ENCODE data around the gene PRKD1.
"Not testable (repeated sequence)": the region's sequence is repeated elsewhere in the genome, so short reads cannot be mapped to it uniquely, and the experiment has no call there.

The PRKD1 gene

DNA sequence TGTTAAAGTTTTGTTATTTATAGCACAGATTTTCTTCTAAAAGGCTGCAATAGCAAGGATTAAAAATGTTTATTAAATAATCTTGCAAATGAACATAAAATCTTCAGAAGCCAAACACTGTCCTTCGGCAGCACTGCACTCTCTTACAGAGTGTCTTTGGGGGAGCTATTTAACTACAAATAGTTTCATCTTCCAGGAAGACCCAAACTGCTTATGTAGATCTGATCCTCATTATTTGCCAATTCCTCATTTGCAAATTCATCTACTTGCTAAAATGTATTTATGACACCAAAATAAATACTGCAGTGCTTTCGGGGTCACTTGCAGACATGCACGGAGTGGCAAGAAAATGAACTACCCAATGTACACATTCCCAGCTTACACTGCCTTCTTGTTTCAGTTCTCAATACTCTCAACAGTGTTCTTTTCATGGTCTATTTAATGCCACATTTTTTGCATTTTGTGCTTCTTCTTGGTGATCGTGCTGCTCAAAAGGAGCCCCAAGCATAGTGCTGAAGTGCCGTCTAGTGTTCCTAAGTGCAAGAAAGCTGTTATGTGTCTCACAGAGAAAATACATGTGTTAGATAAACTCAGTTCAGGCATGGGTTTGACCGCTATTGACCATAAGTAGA lies 128.1 kb downstream of the PRKD1 start:
- Histone ChIP-seq H3K27ac (ENCODE audit: low read length) (no peak overlapping the region), H3K36me3 (ENCODE audit: control insufficient read depth in 2 of 2, insufficient read depth in 2 of 2, low read length in 2 of 2) (no peaks in the 10 kb centered on the region), H3K27me3 (ENCODE audit: control insufficient read depth in 1 of 2, insufficient read depth in 2 of 2, low read length in 2 of 2) (no peaks in the 10 kb centered on the region), H3K4me1 (ENCODE audit: control insufficient read depth, insufficient read depth, low read length) (no peaks in the 10 kb centered on the region), H3K9ac (ENCODE audit: low read length in 2 of 2) (no peak overlapping the region), H3K4me3 (ENCODE audit: low read length in 2 of 2) (no peak overlapping the region), H3K9me3 (ENCODE audit: control insufficient read depth in 2 of 2, low read length in 2 of 2) (no peaks in the 10 kb centered on the region)

DNA sequence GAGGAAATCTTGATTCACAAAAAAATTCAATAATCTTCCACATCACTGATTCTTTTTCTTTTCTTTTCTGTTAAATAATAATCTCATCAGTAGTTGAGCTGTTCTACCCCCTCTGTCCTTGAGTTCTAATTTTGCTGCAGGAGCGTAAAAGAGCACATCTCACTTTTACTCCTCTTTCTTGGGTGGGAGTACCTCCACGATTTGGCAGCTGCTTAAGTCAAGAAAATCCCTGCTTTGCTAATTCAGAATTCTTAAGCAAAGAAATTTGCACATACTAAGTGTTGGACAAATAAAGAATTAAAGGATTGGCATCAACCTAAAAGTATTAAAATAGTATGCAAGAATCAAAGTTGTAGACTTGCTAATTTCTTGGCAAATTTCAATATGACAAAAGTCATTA lies 128.8 kb downstream of the PRKD1 start:
- H3K9ac ChIP-seq (ENCODE audit: low read length in 2 of 2): no peak overlapping the region
- H3K36me3 ChIP-seq (ENCODE audit: control insufficient read depth in 2 of 2, insufficient read depth in 2 of 2, low read length in 2 of 2): no peaks in the 10 kb centered on the region
- no peak overlapping the region for H3K4me3 ChIP-seq (ENCODE audit: low read length in 2 of 2)
- H3K9me3 ChIP-seq (ENCODE audit: control insufficient read depth in 2 of 2, low read length in 2 of 2): no peaks in the 10 kb centered on the region
- H3K4me1 ChIP-seq (ENCODE audit: control insufficient read depth, insufficient read depth, low read length): no peaks in the 10 kb centered on the region
- no peak overlapping the region for H3K27ac ChIP-seq (ENCODE audit: low read length)
- H3K27me3 ChIP-seq (ENCODE audit: control insufficient read depth in 1 of 2, insufficient read depth in 2 of 2, low read length in 2 of 2): no peaks in the 10 kb centered on the region

DNA sequence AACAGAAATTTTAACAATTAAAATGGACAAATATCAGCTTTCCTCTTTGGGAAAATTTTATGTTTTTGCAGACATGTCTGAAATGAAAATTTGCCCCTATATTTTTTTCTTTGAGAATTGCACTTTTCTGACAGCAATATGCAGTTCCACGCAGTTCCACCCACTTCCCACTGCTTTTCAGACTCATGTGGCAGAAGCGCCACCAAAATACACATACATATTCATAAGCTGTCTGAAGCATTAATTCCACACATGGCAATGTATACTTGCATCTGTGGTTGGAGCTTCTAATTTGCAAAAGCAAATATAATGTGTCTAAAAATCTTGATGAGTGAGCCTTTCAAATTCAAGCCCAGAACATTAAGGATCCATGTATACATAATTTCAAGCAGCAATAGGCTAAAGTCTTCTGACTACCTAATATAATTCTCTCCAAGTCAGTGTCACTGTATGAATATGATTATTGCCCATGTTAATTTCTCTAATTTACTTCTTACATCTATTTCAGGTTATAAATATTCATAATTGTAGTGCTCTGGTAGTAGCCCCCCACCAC lies 129.5 kb downstream of the PRKD1 start:
- Histone ChIP-seq H3K9ac (ENCODE audit: low read length in 2 of 2) (no peak overlapping the region), H3K27ac (ENCODE audit: low read length) (no peak overlapping the region), H3K4me1 (ENCODE audit: control insufficient read depth, insufficient read depth, low read length) (no peaks in the 10 kb centered on the region), H3K36me3 (ENCODE audit: control insufficient read depth in 2 of 2, insufficient read depth in 2 of 2, low read length in 2 of 2) (no peaks in the 10 kb centered on the region), H3K4me3 (ENCODE audit: low read length in 2 of 2) (no peak overlapping the region), H3K27me3 (ENCODE audit: control insufficient read depth in 1 of 2, insufficient read depth in 2 of 2, low read length in 2 of 2) (no peaks in the 10 kb centered on the region), H3K9me3 (ENCODE audit: control insufficient read depth in 2 of 2, low read length in 2 of 2) (no peaks in the 10 kb centered on the region)

DNA sequence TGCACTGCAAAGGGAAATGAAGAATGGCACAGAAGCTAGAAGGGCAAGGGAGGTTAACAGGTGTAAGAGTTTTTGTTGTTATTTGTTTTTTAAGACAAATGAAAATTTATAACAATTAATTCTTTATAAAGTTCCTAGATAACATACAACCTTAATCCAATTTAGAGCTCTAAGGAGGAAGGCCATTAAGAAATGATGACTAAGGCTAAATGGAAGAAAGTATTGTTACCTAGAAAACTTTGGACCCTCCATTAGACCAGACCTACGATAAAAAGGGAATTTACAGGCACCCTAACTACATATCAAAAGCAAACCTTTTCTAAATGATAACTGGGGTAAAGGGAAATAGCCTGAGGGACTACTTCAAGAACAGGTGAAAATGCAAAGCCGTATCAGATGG lies 130.8 kb downstream of the PRKD1 start:
- Histone ChIP-seq H3K9ac (ENCODE audit: low read length in 2 of 2) (no peak overlapping the region), H3K27me3 (ENCODE audit: control insufficient read depth in 1 of 2, insufficient read depth in 2 of 2, low read length in 2 of 2) (no peaks in the 10 kb centered on the region), H3K4me1 (ENCODE audit: control insufficient read depth, insufficient read depth, low read length) (no peaks in the 10 kb centered on the region), H3K4me3 (ENCODE audit: low read length in 2 of 2) (no peak overlapping the region), H3K9me3 (ENCODE audit: control insufficient read depth in 2 of 2, low read length in 2 of 2) (no peaks in the 10 kb centered on the region), H3K36me3 (ENCODE audit: control insufficient read depth in 2 of 2, insufficient read depth in 2 of 2, low read length in 2 of 2) (no peaks in the 10 kb centered on the region), H3K27ac (ENCODE audit: low read length) (no peak overlapping the region)

DNA sequence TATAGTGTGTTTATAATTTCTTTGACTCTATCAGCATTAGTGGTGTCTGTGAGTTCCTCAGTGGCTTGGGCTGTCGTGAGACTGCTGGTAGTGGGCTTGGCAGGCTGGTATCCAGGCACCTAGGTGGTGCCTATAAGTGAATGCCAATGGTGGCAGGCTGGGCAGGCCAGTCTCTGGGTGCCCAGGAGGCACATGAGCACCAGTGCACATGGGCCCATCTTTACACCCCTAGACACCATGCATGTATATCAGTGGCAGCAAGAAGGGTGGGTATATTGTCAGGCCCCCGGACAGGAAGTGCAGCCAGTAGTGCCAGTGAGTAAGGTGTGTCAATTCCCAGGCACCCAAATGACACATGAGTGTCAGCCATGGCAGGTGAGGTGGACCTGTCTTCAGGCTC lies 138.2 kb downstream of the PRKD1 start:
- Histone ChIP-seq H3K9ac (ENCODE audit: low read length in 2 of 2) (no peak overlapping the region), H3K4me1 (ENCODE audit: control insufficient read depth, insufficient read depth, low read length) (no peaks in the 10 kb centered on the region), H3K9me3 (ENCODE audit: control insufficient read depth in 2 of 2, low read length in 2 of 2) (no peaks in the 10 kb centered on the region), H3K4me3 (ENCODE audit: low read length in 2 of 2) (no peak overlapping the region), H3K27ac (ENCODE audit: low read length) (no peak overlapping the region), H3K36me3 (ENCODE audit: control insufficient read depth in 2 of 2, insufficient read depth in 2 of 2, low read length in 2 of 2) (no peaks in the 10 kb centered on the region), H3K27me3 (ENCODE audit: control insufficient read depth in 1 of 2, insufficient read depth in 2 of 2, low read length in 2 of 2) (no peaks in the 10 kb centered on the region)

DNA sequence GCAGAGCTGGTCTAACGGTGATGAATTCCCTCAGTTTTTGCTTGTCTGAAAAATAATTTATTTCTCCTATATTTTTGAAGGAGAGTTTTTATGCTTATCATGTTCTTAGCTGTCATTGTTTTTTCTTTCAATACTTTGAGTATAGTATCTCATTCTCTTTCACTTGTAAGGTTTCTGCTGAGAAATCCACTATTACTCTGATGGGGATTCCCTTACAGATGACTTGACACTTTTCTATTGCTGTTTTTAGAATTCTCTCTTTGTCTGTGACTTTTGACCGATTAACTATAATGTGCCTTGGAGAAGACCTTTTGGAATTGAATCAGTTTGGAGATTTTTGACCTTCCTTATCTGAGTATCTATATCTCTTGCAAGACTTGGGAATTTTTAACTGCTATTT lies 139.6 kb downstream of the PRKD1 start:
- Histone ChIP-seq H3K4me1 (ENCODE audit: control insufficient read depth, insufficient read depth, low read length) (no peaks in the 10 kb centered on the region), H3K4me3 (ENCODE audit: low read length in 2 of 2) (no peak overlapping the region), H3K27me3 (ENCODE audit: control insufficient read depth in 1 of 2, insufficient read depth in 2 of 2, low read length in 2 of 2) (no peaks in the 10 kb centered on the region), H3K9me3 (ENCODE audit: control insufficient read depth in 2 of 2, low read length in 2 of 2) (no peaks in the 10 kb centered on the region), H3K27ac (ENCODE audit: low read length) (no peak overlapping the region), H3K9ac (ENCODE audit: low read length in 2 of 2) (no peak overlapping the region), H3K36me3 (ENCODE audit: control insufficient read depth in 2 of 2, insufficient read depth in 2 of 2, low read length in 2 of 2) (no peaks in the 10 kb centered on the region)

DNA sequence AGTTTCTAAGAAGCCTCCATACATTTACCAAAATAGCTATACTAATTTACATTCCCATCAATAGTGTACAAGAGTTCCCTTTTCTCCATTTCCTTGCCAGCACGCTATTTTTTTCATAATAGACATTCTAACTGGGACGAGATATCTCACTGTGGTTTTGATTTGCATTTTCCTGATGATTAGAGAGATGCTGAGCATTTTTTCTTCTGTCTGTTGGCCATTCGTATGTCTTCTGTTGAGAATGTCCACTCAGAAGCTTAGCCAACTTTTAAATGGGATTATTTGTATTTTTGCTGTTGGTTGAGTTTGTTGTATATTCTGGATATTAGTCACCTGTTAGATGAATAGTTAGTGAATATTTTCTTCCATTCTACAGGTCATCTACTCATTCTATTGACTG lies 144.1 kb downstream of the PRKD1 start:
- H3K27ac ChIP-seq (ENCODE audit: low read length): no peak overlapping the region
- no peak overlapping the region for H3K4me3 ChIP-seq (ENCODE audit: low read length in 2 of 2)
- H3K4me1 ChIP-seq (ENCODE audit: control insufficient read depth, insufficient read depth, low read length): no peaks in the 10 kb centered on the region
- no peaks in the 10 kb centered on the region for H3K36me3 ChIP-seq (ENCODE audit: control insufficient read depth in 2 of 2, insufficient read depth in 2 of 2, low read length in 2 of 2)
- no peaks in the 10 kb centered on the region for H3K9me3 ChIP-seq (ENCODE audit: control insufficient read depth in 2 of 2, low read length in 2 of 2)
- H3K27me3 ChIP-seq (ENCODE audit: control insufficient read depth in 1 of 2, insufficient read depth in 2 of 2, low read length in 2 of 2): no peaks in the 10 kb centered on the region
- no peak overlapping the region for H3K9ac ChIP-seq (ENCODE audit: low read length in 2 of 2)

DNA sequence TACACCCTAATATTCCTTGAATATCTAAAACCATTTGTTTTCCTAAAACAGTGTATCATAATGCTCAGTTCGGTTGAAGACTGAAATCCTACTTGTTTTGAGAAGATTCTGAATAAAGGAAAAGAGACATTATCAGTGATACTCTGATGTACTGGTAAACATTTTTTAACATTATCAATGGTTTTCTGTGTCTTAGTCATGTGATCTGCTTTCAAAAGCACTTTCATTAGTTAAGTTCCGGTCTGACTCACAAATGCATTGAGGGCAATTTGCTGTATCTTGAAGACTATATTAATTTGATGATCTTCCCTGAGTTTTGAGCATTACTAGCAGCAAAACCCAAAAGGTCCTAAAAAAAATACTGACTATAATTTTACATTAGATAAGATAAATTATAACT lies 145.6 kb downstream of the PRKD1 start:
- H3K27me3 ChIP-seq (ENCODE audit: control insufficient read depth in 1 of 2, insufficient read depth in 2 of 2, low read length in 2 of 2): no peaks in the 10 kb centered on the region
- no peaks in the 10 kb centered on the region for H3K4me1 ChIP-seq (ENCODE audit: control insufficient read depth, insufficient read depth, low read length)
- no peak overlapping the region for H3K27ac ChIP-seq (ENCODE audit: low read length)
- H3K9ac ChIP-seq (ENCODE audit: low read length in 2 of 2): no peak overlapping the region
- no peak overlapping the region for H3K4me3 ChIP-seq (ENCODE audit: low read length in 2 of 2)
- no peaks in the 10 kb centered on the region for H3K36me3 ChIP-seq (ENCODE audit: control insufficient read depth in 2 of 2, insufficient read depth in 2 of 2, low read length in 2 of 2)
- H3K9me3 ChIP-seq (ENCODE audit: control insufficient read depth in 2 of 2, low read length in 2 of 2): no peaks in the 10 kb centered on the region

DNA sequence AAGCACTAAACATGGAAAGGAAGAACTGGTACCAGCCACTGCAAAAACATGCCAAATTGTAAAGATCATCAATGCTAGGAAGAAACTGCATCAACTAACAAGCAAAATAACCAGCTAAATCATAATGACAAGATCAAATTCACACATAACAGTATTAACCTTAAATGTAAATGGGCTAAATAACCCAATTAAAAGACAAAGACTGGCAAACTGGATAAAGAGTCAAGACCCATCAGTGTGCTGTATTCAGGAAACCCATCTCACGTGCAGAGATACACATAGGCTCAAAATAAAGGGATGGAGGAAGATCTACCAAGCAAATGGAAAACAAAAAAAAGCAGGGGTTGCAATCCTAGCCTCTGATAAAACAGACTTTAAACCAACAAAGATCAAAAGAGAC lies 150.5 kb downstream of the PRKD1 start:
- not testable (repeated sequence) for H3K27me3 ChIP-seq (ENCODE audit: control insufficient read depth in 1 of 2, insufficient read depth in 2 of 2, low read length in 2 of 2); H3K9ac ChIP-seq (ENCODE audit: low read length in 2 of 2); H3K4me1 ChIP-seq (ENCODE audit: control insufficient read depth, insufficient read depth, low read length); H3K27ac ChIP-seq (ENCODE audit: low read length); H3K4me3 ChIP-seq (ENCODE audit: low read length in 2 of 2); H3K9me3 ChIP-seq (ENCODE audit: control insufficient read depth in 2 of 2, low read length in 2 of 2); H3K36me3 ChIP-seq (ENCODE audit: control insufficient read depth in 2 of 2, insufficient read depth in 2 of 2, low read length in 2 of 2)

DNA sequence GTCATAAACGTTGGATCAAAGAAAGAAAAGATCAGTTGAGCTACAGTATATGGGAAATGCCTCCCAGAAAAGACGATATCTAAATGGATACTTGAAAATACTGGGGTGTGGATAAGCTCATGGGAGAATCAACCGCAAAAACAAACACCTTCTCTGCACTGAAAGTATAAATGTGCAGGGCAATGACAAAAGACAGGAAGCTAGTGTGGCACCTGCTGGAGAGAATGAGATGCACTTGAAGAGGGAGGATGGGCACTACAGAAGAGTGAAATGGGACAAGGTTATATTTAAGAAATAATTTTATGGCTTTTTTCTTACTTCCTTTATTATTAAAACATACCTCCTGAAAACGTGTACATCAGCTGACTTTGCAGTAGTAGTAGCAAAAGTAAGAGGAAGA lies 153.7 kb downstream of the PRKD1 start:
- Histone ChIP-seq H3K27me3 (ENCODE audit: control insufficient read depth in 1 of 2, insufficient read depth in 2 of 2, low read length in 2 of 2) (no peaks in the 10 kb centered on the region), H3K9me3 (ENCODE audit: control insufficient read depth in 2 of 2, low read length in 2 of 2) (peaks cover 0 to 5% of the 10 kb centered on the region in 2 donors), H3K36me3 (ENCODE audit: control insufficient read depth in 2 of 2, insufficient read depth in 2 of 2, low read length in 2 of 2) (no peaks in the 10 kb centered on the region), H3K4me1 (ENCODE audit: control insufficient read depth, insufficient read depth, low read length) (no peaks in the 10 kb centered on the region), H3K27ac (ENCODE audit: low read length) (no peak overlapping the region), H3K9ac (ENCODE audit: low read length in 2 of 2) (no peak overlapping the region), H3K4me3 (ENCODE audit: low read length in 2 of 2) (no peak overlapping the region)

DNA sequence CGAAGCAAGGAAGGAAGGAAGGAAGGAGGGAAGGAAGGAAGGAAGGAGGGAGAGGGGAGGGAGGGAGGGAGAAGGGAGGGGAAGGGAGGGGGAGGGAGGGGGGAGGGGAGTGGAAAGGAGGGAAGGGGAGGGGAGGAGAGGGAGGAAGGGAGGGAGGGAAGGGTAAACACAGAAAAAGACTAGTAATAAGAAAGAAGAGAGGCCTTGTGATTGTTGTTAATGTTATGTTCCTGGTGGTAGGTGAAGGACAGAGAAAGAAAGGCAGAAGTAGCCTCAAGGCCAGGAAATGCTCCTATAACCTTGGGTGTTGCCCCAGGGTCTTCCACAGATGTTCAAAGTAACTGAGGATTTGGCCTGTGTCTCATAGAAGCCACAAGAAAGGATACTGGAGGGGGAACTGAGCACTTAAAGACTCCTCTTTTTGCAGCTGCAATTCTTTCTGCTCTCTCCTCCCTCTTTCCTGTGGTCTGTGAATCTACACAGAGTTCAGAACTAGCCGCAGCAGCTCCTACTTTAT lies 164.2 kb downstream of the PRKD1 start:
- Histone ChIP-seq H3K9ac (ENCODE audit: low read length in 2 of 2) (no peak overlapping the region), H3K4me3 (ENCODE audit: low read length in 2 of 2) (no peak overlapping the region), H3K36me3 (ENCODE audit: control insufficient read depth in 2 of 2, insufficient read depth in 2 of 2, low read length in 2 of 2) (no peaks in the 10 kb centered on the region), H3K27me3 (ENCODE audit: control insufficient read depth in 1 of 2, insufficient read depth in 2 of 2, low read length in 2 of 2) (no peaks in the 10 kb centered on the region), H3K4me1 (ENCODE audit: control insufficient read depth, insufficient read depth, low read length) (no peaks in the 10 kb centered on the region), H3K27ac (ENCODE audit: low read length) (no peak overlapping the region), H3K9me3 (ENCODE audit: control insufficient read depth in 2 of 2, low read length in 2 of 2) (no peaks in the 10 kb centered on the region)

Data from stomach smooth muscle (tissue), 2 donors.